Daoy (cell line): ENCODE data around the gene PLD3. TPM values are rescaled to one million over a fixed set of nuclear protein-coding genes. Genes with fewer than 3 reads are reported as not detected.
A peak's percentile ranks its signal among the peaks of the same experiment; 100 is the strongest.

Experiments used
- DNase-seq: peaks from one replicate; pipeline ENCODE4 v3.0.0-alpha.2; 2015; ENCODE audit warnings: low read depth
- total RNA-seq: library from RNA; depleted of rRNA; stranded (reverse); fragments of >200 nt; shearing (Covaris generic); gene quantifications from 2 replicates; pipeline ENCODE4 v1.2.3, GENCODE V29; 2014

The PLD3 gene
- total RNA-seq, 1 experiment from 2014 or later, result 121 TPM

- DNase-seq, result no peak
Measured at GRCh38 chr19:40413291-40413845, 64.9 kb downstream of the PLD3 start, which contains the start of gene PRX. TSS of gene PRX (minus strand) at chr19:40413378. CDS start at chr19:40407932, 5,446 bp downstream.

- DNase-seq, result no peak
Measured at GRCh38 chr19:40414542-40415535, 66.3 kb downstream of the PLD3 start.

GRCh38 chr19:40415768-40416167, 67.3 kb downstream of the PLD3 start:
- DNase-seq, result no peak

- DNase-seq, result peak; percentile 64
Measured at GRCh38 chr19:40416918-40417642, 68.6 kb downstream of the PLD3 start.

GRCh38 chr19:40417643-40417981, 69.1 kb downstream of the PLD3 start:
- no peak for DNase-seq

- no peak for DNase-seq
Measured at GRCh38 chr19:40418040-40418439, 69.5 kb downstream of the PLD3 start.

GRCh38 chr19:40419066-40419612, 70.6 kb downstream of the PLD3 start:
- DNase-seq, result no peak

- DNase-seq, result no peak
Measured at GRCh38 chr19:40419780-40420179, 71.3 kb downstream of the PLD3 start.

GRCh38 chr19:40420451-40420765, 71.9 kb downstream of the PLD3 start:
- DNase-seq, result no peak

- peak; percentile 94 for DNase-seq
Measured at GRCh38 chr19:40420766-40421765, 72.6 kb downstream of the PLD3 start.

GRCh38 chr19:40421993-40422747, 73.7 kb downstream of the PLD3 start:
- no peak for DNase-seq

- DNase-seq, result no peak
Measured at GRCh38 chr19:40422748-40423566, 74.5 kb downstream of the PLD3 start.

- no peak for DNase-seq
Measured at GRCh38 chr19:40423938-40424337, 75.4 kb downstream of the PLD3 start.

GRCh38 chr19:40424637-40425449, 76.3 kb downstream of the PLD3 start:
- DNase-seq, result peak; percentile 47

GRCh38 chr19:40425450-40426287, 77.2 kb downstream of the PLD3 start, which contains the start of gene SERTAD1:
TSS of gene SERTAD1 (minus strand) at chr19:40425992. CDS start at chr19:40423546, 2,446 bp downstream.
- DNase-seq, result peak; percentile 100
